ENCODE measurements around the gene BST1.

DNA sequence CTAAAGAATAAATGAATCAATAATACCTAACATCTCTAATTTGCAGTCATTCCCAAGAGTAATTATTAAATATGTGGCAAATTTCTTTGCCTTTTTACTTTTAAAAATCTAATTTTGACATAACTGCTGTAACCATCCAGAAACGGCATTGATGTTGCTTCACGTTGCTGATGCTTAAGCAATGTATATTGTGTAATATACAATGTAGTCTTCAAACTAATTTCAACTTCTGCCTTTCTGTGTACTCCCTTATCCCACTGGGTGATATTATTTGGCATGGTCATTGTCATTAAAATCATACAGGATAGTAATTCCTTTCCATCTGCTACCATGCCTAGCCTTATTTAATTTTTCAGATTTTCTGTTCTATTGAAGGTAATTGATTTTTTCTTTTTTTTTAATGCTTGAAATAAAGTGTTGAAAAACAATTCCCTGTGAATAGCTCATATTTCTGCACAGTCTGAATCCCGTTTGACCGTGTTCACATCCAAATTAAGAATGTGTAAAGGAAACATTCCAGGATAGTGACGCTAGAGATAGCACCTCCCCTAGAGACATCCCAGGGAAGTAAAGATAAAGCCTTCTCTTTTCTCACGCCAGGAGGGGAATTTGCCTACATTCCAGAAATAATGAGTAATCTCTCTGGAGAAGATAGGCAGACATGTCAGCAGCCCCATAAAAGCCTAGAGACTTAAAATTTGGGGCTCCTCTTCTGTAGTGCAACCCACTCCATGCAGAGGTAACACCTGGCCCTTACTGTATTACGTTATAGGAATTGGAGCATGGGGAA lies 12.7 kb upstream of the BST1 start:
- TF ChIP-seq, protein P1, sequence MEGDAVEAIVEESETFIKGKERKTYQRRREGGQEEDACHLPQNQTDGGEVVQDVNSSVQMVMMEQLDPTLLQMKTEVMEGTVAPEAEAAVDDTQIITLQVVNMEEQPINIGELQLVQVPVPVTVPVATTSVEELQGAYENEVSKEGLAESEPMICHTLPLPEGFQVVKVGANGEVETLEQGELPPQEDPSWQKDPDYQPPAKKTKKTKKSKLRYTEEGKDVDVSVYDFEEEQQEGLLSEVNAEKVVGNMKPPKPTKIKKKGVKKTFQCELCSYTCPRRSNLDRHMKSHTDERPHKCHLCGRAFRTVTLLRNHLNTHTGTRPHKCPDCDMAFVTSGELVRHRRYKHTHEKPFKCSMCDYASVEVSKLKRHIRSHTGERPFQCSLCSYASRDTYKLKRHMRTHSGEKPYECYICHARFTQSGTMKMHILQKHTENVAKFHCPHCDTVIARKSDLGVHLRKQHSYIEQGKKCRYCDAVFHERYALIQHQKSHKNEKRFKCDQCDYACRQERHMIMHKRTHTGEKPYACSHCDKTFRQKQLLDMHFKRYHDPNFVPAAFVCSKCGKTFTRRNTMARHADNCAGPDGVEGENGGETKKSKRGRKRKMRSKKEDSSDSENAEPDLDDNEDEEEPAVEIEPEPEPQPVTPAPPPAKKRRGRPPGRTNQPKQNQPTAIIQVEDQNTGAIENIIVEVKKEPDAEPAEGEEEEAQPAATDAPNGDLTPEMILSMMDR (IDR thresholded peaks at IDR 0.05), result no peak
- TF ChIP-seq POLR2A (IDR thresholded peaks at IDR 0.05), result no peak
